ENCODE measurements around the gene TOR1A. TPM values are rescaled to one million over a fixed set of nuclear protein-coding genes. Genes with fewer than 3 reads are reported as not detected.
A peak's percentile ranks its signal among the peaks of the same experiment; 100 is the strongest.
"Not testable (repeated sequence)": the region's sequence is repeated elsewhere in the genome, so short reads cannot be mapped to it uniquely, and the experiment has no call there.

Gene TOR1A
- total RNA-seq, 4 donors from 2014 or later, result 26.3 to 44.7 (median 37.7) TPM

- no peak for DNase-seq (ENCODE audit: low spot score in 2 of 2)
- intact Hi-C loops (cut with DNase I; ENCODE audit: low total_unique reads), result no loop called here
- TF ChIP-seq CTCF (IDR thresholded peaks at IDR 0.05), result no peak
- TF ChIP-seq POLR2A (IDR thresholded peaks at IDR 0.05), result no peak
- no peak overlapping the region for H3K4me3 ChIP-seq (ENCODE audit: low read depth, poor library complexity, severe bottlenecking)
- WGBS, 2 donors, result 75 to 89% methylated on average over 4 of the region's 4 CpGs
Measured at GRCh38 chr9:129806061-129806460, 17.9 kb downstream of the TOR1A start.

GRCh38 chr9:129803676-129804060 is 20.3 kb downstream of the TOR1A start:
- intact Hi-C loops (cut with DNase I; ENCODE audit: low total_unique reads), result no loop called here
- peak overlapping the region; percentile 88 for H3K4me3 ChIP-seq (ENCODE audit: low read depth, poor library complexity, severe bottlenecking)
- DNase-seq (ENCODE audit: low spot score in 2 of 2), result no peak
- WGBS, 2 donors, result 0% methylated on average over 14 of the region's 14 CpGs
- TF ChIP-seq POLR2A (IDR thresholded peaks at IDR 0.05) (no peak), CTCF (IDR thresholded peaks at IDR 0.05) (no peak)

GRCh38 chr9:129802833-129803675 is 20.9 kb downstream of the TOR1A start, which contains the start of gene TOR1B:
TOR1B (plus strand) TSS chr9:129803184; CDS start chr9:129803213, 29 bp downstream.
- 0 to 1% methylated on average over 41 to 48 of the region's 93 CpGs for WGBS, 2 donors
- no peak for TF ChIP-seq CTCF (IDR thresholded peaks at IDR 0.05)
- no peak for TF ChIP-seq POLR2A (IDR thresholded peaks at IDR 0.05)
- peak within 1 kb of the TSS; percentile 88 for H3K4me3 ChIP-seq (ENCODE audit: low read depth, poor library complexity, severe bottlenecking)
- DNase-seq (ENCODE audit: low spot score in 2 of 2), result peak; percentile 90 to 99
- intact Hi-C loops (cut with DNase I; ENCODE audit: low total_unique reads), result no loop called here

- no peak overlapping the region for H3K4me3 ChIP-seq (ENCODE audit: low read depth, poor library complexity, severe bottlenecking)
- DNase-seq (ENCODE audit: low spot score in 2 of 2), result no peak
- no peak for TF ChIP-seq CTCF (IDR thresholded peaks at IDR 0.05)
- no peak for TF ChIP-seq POLR2A (IDR thresholded peaks at IDR 0.05)
- WGBS, 2 donors, result 85 to 88% methylated on average over 17 of the region's 17 CpGs
- intact Hi-C loops (cut with DNase I; ENCODE audit: low total_unique reads), result no loop called here
Measured at GRCh38 chr9:129801504-129801903, 22.4 kb downstream of the TOR1A start.

GRCh38 chr9:129798973-129799372 is 25.0 kb downstream of the TOR1A start:
- no peak overlapping the region for H3K4me3 ChIP-seq (ENCODE audit: low read depth, poor library complexity, severe bottlenecking)
- intact Hi-C loops (cut with DNase I; ENCODE audit: low total_unique reads), result no loop called here
- no peak for DNase-seq (ENCODE audit: low spot score in 2 of 2)
- TF ChIP-seq CTCF (IDR thresholded peaks at IDR 0.05) (no peak), POLR2A (IDR thresholded peaks at IDR 0.05) (no peak)
- WGBS, 2 donors, result 65% methylated on average over 6 of the region's 6 CpGs

GRCh38 chr9:129796029-129796428 is 27.9 kb downstream of the TOR1A start:
- 73 to 87% methylated on average over 2 of the region's 2 CpGs for WGBS, 2 donors
- H3K4me3 ChIP-seq (ENCODE audit: low read depth, poor library complexity, severe bottlenecking); intact Hi-C loops (cut with DNase I; ENCODE audit: low total_unique reads); DNase-seq (ENCODE audit: low spot score in 2 of 2): not testable (repeated sequence)

Data from lower leg skin (tissue), 4 donors.